K562 (cell line): ENCODE results near the gene CDC42SE2. TPM values are rescaled to one million over a fixed set of nuclear protein-coding genes. Genes with fewer than 3 reads are reported as not detected.

Source experiments
- ATF6 ChIP-seq: sonication (generic); formaldehyde crosslinking; IDR thresholded peaks from 2 replicates; pipeline ENCODE4 v1.4.0; 2020; ENCODE audit warnings: mild to moderate bottlenecking, missing genetic modification reagents
- BCOR ChIP-seq: fragments of 450-650 bp; IDR thresholded peaks from 2 replicates; pipeline ENCODE4 v1.6.1; 2016
- CREB1 ChIP-seq, 2 experiments: sonication (generic) in 1 of 2; formaldehyde crosslinking in 1 of 2; IDR thresholded peaks; 2 replicates each; pipeline versions ENCODE4 v1.6.1 to v1.8.0; 2012 to 2022; ENCODE audit warnings: inconsistent platforms in 1 of 2, mild to moderate bottlenecking in 1 of 2, missing genetic modification reagents in 1 of 2, moderate library complexity in 1 of 2
- EHMT2 ChIP-seq: fragments of 450-650 bp; IDR thresholded peaks from 2 replicates; pipeline ENCODE4 v1.6.1; 2018; ENCODE audit warnings: antibody characterized with exemption
- ELF1 ChIP-seq: fragments of 200-800 bp; sonication (Bioruptor generic); IDR thresholded peaks from 2 replicates; pipeline ENCODE4 v1.6.1; 2016; ENCODE audit warnings: missing genetic modification characterization, missing compliant biosample characterization
- GATAD2B ChIP-seq: fragments of 450-650 bp; IDR thresholded peaks from 2 replicates; pipeline ENCODE4 v1.6.1; 2017; ENCODE audit warnings: mild to moderate bottlenecking, borderline replicate concordance
- HMBOX1 ChIP-seq: sonication (generic); IDR thresholded peaks from 2 replicates; pipeline ENCODE4 v1.6.1; 2016
- PML ChIP-seq: IDR thresholded peaks from 2 replicates; pipeline ENCODE4 v1.6.1; 2012; ENCODE audit warnings: low read length, inconsistent platforms
- TAL1 ChIP-seq: fragments of 450-650 bp; IDR thresholded peaks from 2 replicates; pipeline ENCODE4 v1.6.1; 2016; ENCODE audit warnings: mild to moderate bottlenecking
- ZBED1 ChIP-seq: IDR thresholded peaks from 2 replicates; pipeline ENCODE4 v1.6.1; 2014
- ZBTB2 ChIP-seq: fragments of 450-650 bp; IDR thresholded peaks from 2 replicates; pipeline ENCODE4 v1.6.1; 2016; ENCODE audit warnings: antibody characterized with exemption
- ZNF263 ChIP-seq: sonication (generic); formaldehyde crosslinking; IDR thresholded peaks from 2 replicates; pipeline ENCODE4 v1.8.0; 2022; ENCODE audit warnings: mild to moderate bottlenecking, missing genetic modification reagents, borderline replicate concordance
- ZNF696 ChIP-seq: fragments of 250-450 bp; sonication (Bioruptor Pico); conservative IDR thresholded peaks from 2 replicates; pipeline ENCODE4 v1.4.0; 2020; ENCODE audit warnings: mild to moderate bottlenecking, moderate library complexity
- polyA plus RNA-seq, 8 experiments: library from polyadenylated mRNA; depleted of rRNA in 4 of 8; stranded (reverse) in 5 of 8; unstranded in 3 of 8; fragments of >200 nt; fragmentation: Nextera tagmentation in 2 of 8; fragmentation: Illumina TruSeq in 1 of 8; extraction: Ambion mirVana in 2 of 8; extraction: Trizol in 1 of 8; gene quantifications; 2 replicates each; pipeline versions ENCODE4 v1.2.1 to v1.2.3, GENCODE V29; 2011 to 2014; ENCODE audit warnings: inconsistent platforms in 1 of 8, missing spikeins in 1 of 8
- total RNA-seq, 7 experiments: library from RNA; depleted of rRNA in 6 of 7; stranded (reverse); fragments of >200 nt in 6 of 7; fragmentation: Illumina TruSeq in 2 of 7; extraction: Trizol in 2 of 7; gene quantifications; 2 replicates each; pipeline versions ENCODE4 v1.2.1 to v1.2.3, GENCODE V29; 2011 to 2021; ENCODE audit warnings: low replicate concordance in 1 of 7

The CDC42SE2 gene
- total and polyA plus RNA-seq, 9 of the 15 experiments (the other 6 are each of a cell fraction or from before 2014, with no cell fraction given): 24.8 to 44.3 (median 32.7) TPM

GRCh38 chr5:131373265-131373664 is 109.4 kb downstream of the CDC42SE2 start (continued):
- TF ChIP-seq ATF6 (CRISPR knock-in tag) (no peak), GATAD2B (no peak), HMBOX1 (peak; percentile 59; the same call in 1 of the 2 replicates), ZBED1 (no peak), ZNF263 (CRISPR knock-in tag) (no peak), ZBTB2 (no peak), PML (peak; percentile 76), ZNF696 (CRISPR knock-in tag) (no peak), EHMT2 (peak; percentile 69; the same call in 1 of the 2 replicates), CREB1 (IDR thresholded peaks at IDR 0.05) (no peak; the same call in 1 of the 2 replicates), CREB1 (CRISPR knock-in tag; IDR thresholded peaks at IDR 0.05) (no peak), ELF1 (no peak), BCOR (0 out of 2 replicates have a peak, but pooled peaks have one; percentile 38), TAL1 (peak; percentile 83)
